GM19240 (cell line): ENCODE data around the gene RNF224.
"Not testable (repeated sequence)": the region's sequence is repeated elsewhere in the genome, so short reads cannot be mapped to it uniquely, and the experiment has no call there.

ENCODE experiments used
- DNase-seq: peaks from one replicate; pipeline ENCODE4 v3.0.0; 2011; ENCODE audit warnings: low spot score; ENCODE audit not compliant: insufficient read length

The RNF224 gene

GRCh38 chr9:137252555-137253506, 25.5 kb downstream of the RNF224 start:
- no peak for DNase-seq

- no peak for DNase-seq
Observed at GRCh38 chr9:137253717-137254623, 26.7 kb downstream of the RNF224 start.

- DNase-seq: peak; percentile 98
Observed at GRCh38 chr9:137254624-137255447, 27.5 kb downstream of the RNF224 start, which contains the start of gene NELFB. TSS of gene NELFB (plus strand) at chr9:137255327.

GRCh38 chr9:137255448-137256114, 28.3 kb downstream of the RNF224 start:
- no peak for DNase-seq

GRCh38 chr9:137256362-137256761, 29.1 kb downstream of the RNF224 start:
- DNase-seq: no peak

GRCh38 chr9:137256856-137257255, 29.6 kb downstream of the RNF224 start:
- no peak for DNase-seq

- not testable (repeated sequence) for DNase-seq
Observed at GRCh38 chr9:137262173-137262908, 35.0 kb downstream of the RNF224 start.

- DNase-seq: no peak
Observed at GRCh38 chr9:137262909-137263285, 35.6 kb downstream of the RNF224 start.

GRCh38 chr9:137263506-137263905, 36.2 kb downstream of the RNF224 start:
- DNase-seq: no peak

- DNase-seq: no peak
Observed at GRCh38 chr9:137264067-137264466, 36.8 kb downstream of the RNF224 start.

GRCh38 chr9:137265496-137266161, 38.3 kb downstream of the RNF224 start:
- no peak for DNase-seq

- DNase-seq: no peak
Observed at GRCh38 chr9:137266162-137266527, 38.8 kb downstream of the RNF224 start.

- DNase-seq: no peak
Observed at GRCh38 chr9:137266585-137267453, 39.5 kb downstream of the RNF224 start.

GRCh38 chr9:137267933-137268355, 40.6 kb downstream of the RNF224 start:
- no peak for DNase-seq

GRCh38 chr9:137268538-137269201, 41.4 kb downstream of the RNF224 start:
- DNase-seq: no peak

GRCh38 chr9:137269231-137269772, 42.0 kb downstream of the RNF224 start:
- DNase-seq: no peak

- no peak for DNase-seq
Observed at GRCh38 chr9:137270929-137271695, 43.8 kb downstream of the RNF224 start.
